GM19193 (cell line): ENCODE results near the gene ARHGDIA.

Experiments
- POLR2A ChIP-seq: IDR thresholded peaks from 4 replicates; pipeline ENCODE4 v1.6.1; 2011; ENCODE audit not compliant: insufficient read depth, insufficient read length; ENCODE audit errors: extremely low read depth

Gene ARHGDIA

GRCh38 chr17:81885454-81885853 is 14.3 kb upstream of the ARHGDIA start:
- no peak for TF ChIP-seq POLR2A

GRCh38 chr17:81884968-81885367 is 13.8 kb upstream of the ARHGDIA start:
- no peak for TF ChIP-seq POLR2A

GRCh38 chr17:81884520-81884919 is 13.4 kb upstream of the ARHGDIA start:
- no peak for TF ChIP-seq POLR2A

GRCh38 chr17:81879121-81879520 is 8.0 kb upstream of the ARHGDIA start:
- no peak for TF ChIP-seq POLR2A

GRCh38 chr17:81878294-81878693 is 7.2 kb upstream of the ARHGDIA start:
- no peak for TF ChIP-seq POLR2A

GRCh38 chr17:81877569-81877968 is 6.4 kb upstream of the ARHGDIA start:
- no peak for TF ChIP-seq POLR2A

- peak; percentile 83 for TF ChIP-seq POLR2A
Measured at GRCh38 chr17:81871387-81872230, 472 bp upstream of the ARHGDIA start.

GRCh38 chr17:81870131-81870980 is 781 bp downstream of the ARHGDIA start:
- TF ChIP-seq POLR2A = no peak

- peak; percentile 42 for TF ChIP-seq POLR2A
Measured at GRCh38 chr17:81869221-81870130, 1.7 kb downstream of the ARHGDIA start.

GRCh38 chr17:81868674-81869220 is 2.4 kb downstream of the ARHGDIA start:
- TF ChIP-seq POLR2A = no peak

- TF ChIP-seq POLR2A = no peak
Measured at GRCh38 chr17:81867991-81868673, 3.0 kb downstream of the ARHGDIA start.

- peak; percentile 65 for TF ChIP-seq POLR2A
Measured at GRCh38 chr17:81867170-81867990, 3.8 kb downstream of the ARHGDIA start.
